Measurements from ENCODE around the gene TTC34. TPM values are rescaled to one million over a fixed set of nuclear protein-coding genes. Genes with fewer than 3 reads are reported as not detected.

TTC34 gene
- total RNA-seq, 1 experiment from 2014 or later: 1.3 TPM

DNA sequence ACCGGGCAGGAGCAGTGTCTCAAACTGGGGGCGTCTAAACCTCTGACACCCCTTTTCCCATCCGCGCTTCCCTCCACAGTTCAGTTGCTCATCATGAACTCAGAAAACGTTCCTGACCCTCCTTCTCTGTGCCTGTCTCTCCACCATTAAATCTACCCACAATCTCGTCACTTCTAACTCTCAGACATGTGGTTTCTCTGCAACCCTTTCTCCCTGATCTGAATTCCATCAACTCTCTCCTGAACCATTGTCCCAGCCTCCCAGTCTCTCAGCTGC, 3.8 kb downstream of the TTC34 start:
- H4K20me1 ChIP-seq (ENCODE audit: insufficient read depth): no peaks in the 10 kb centered on the region
- POLR2A ChIA-PET: interaction anchor here (0.8 kb wide), 1 partner anchor 185 kb away, joined by 5 read pairs; no protein-coding TSS in a partner anchor
- no peak overlapping the region for H3K4me3 ChIP-seq (replicated peaks in 1 of 2; ENCODE audit: low read depth in 1 of 2, low read length in 2 of 2)
- no peak for DNase-seq (ENCODE audit: low read depth, low spot score)
- 0 out of 4 replicates have a peak, but pooled peaks cover 0 to 4% of the 10 kb centered on the region in 2 experiments for H3K4me1 ChIP-seq (ENCODE audit: control insufficient read depth in 1 of 2, insufficient read depth in 2 of 2, low read length in 2 of 2)
- H3K9me2 ChIP-seq (ENCODE audit: insufficient read depth): no peaks in the 10 kb centered on the region
- H3K9me3 ChIP-seq (ENCODE audit: control insufficient read depth in 1 of 2, insufficient read depth in 1 of 2, low read depth in 1 of 2, low read length in 2 of 2): peaks cover 0 to 3% of the 10 kb centered on the region in 2 experiments; a peak in 1 of 4 replicates
- intact Hi-C loops (cut with micrococcal nuclease): no loop called here
- H3K9ac ChIP-seq (ENCODE audit: low read length): no peak overlapping the region
- no peak overlapping the region for H3K27ac ChIP-seq (ENCODE audit: low read depth, low read length)
- H3K27me3 ChIP-seq (ENCODE audit: insufficient read depth, low read length): no peaks in the 10 kb centered on the region
- H2AFZ ChIP-seq (ENCODE audit: low read depth, low read length, poor library complexity, severe bottlenecking): no peak overlapping the region
- H3K79me2 ChIP-seq (ENCODE audit: insufficient read depth, low read length): no peaks in the 10 kb centered on the region
- H3K4me2 ChIP-seq (ENCODE audit: low read length): no peak overlapping the region
- BruUV-seq (replicated peaks): no TSS peak
- RAD21 ChIA-PET (ENCODE audit: low non-redundant PET in 1 of 2, low total read pairs in 2 of 2, uncharacterized antibody in 2 of 2, unreplicated experiment in 2 of 2): interaction anchor here in 1 of 2 experiments (0.7 kb wide), 1 partner anchor 636 kb away, joined by 4 read pairs; no protein-coding TSS in a partner anchor
- TF ChIP-seq SIN3A (IDR thresholded peaks at IDR 0.05; ENCODE audit: low read depth) (no peak), EZH2 (IDR thresholded peaks at IDR 0.05) (no peak), ELF1 (IDR thresholded peaks at IDR 0.05; ENCODE audit: borderline replicate concordance, low read depth) (no peak), ZFX (IDR thresholded peaks at IDR 0.05) (no peak), CBX3 (IDR thresholded peaks at IDR 0.05; ENCODE audit: low read depth) (no peak), SRF (IDR thresholded peaks at IDR 0.05; ENCODE audit: low read depth) (no peak), SP1 (IDR thresholded peaks at IDR 0.05; ENCODE audit: low read depth) (no peak)
- CTCF ChIA-PET: no interaction called here
- no peaks in the 10 kb centered on the region for H3K36me3 ChIP-seq (ENCODE audit: control insufficient read depth in 1 of 2, insufficient read depth in 2 of 2, low read length in 2 of 2)
- ATAC-seq: no peak

DNA sequence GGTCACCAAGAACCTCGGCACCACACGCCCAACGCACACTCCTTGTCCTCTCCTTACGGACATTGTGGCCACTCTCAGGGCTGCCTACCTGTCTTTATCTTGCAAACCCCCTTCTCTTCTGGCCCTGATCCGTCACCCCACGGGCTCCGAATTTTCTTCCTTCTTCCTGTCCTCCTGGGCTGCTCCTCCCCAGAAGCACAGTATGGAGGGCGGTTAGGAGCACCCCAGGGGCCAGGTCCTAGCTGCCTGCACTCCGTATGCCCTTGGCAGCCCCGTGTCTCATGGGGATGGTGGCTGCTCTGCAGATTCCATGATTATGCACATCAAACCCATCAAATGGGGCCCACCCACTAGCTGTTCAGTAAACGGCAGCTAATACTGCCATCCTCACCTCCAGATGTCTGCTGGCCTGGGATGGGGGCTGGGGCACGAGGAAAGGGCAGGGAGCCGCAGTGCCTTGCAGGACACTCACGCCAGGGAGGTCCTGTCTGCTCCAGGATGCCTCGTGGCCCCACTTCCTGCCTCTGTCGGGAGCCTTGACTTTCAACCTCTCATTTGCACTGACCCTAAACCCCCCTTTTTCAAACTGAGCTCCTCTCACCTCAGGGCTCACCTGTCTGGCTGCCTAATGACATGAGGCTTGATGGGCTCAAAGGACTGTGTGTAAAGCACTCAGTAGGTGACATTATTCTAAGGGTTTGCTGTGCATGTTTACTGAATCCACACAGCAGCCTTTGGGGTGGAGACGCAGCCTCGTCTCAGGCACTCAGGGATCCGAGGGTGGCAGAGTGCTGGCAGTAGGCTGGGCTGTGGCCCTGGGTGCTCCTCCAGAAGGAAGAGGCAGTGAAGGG, 4.4 kb downstream of the TTC34 start:
- H3K36me3 ChIP-seq (ENCODE audit: control insufficient read depth in 1 of 2, insufficient read depth in 2 of 2, low read length in 2 of 2): no peaks in the 10 kb centered on the region
- POLR2A ChIA-PET: interaction anchor here (0.8 kb wide), 1 partner anchor 184 kb away, joined by 5 read pairs; no protein-coding TSS in a partner anchor
- CTCF ChIA-PET: no interaction called here
- DNase-seq (ENCODE audit: low read depth, low spot score) (no peak), ATAC-seq (no peak)
- peaks cover 0 to 3% of the 10 kb centered on the region in 2 experiments; a peak in 1 of 4 replicates for H3K9me3 ChIP-seq (ENCODE audit: control insufficient read depth in 1 of 2, insufficient read depth in 1 of 2, low read depth in 1 of 2, low read length in 2 of 2)
- H3K4me2 ChIP-seq (ENCODE audit: low read length): no peak overlapping the region
- no peaks in the 10 kb centered on the region for H3K79me2 ChIP-seq (ENCODE audit: insufficient read depth, low read length)
- H3K9me2 ChIP-seq (ENCODE audit: insufficient read depth): no peaks in the 10 kb centered on the region
- intact Hi-C loops (cut with micrococcal nuclease): no loop called here
- no peak overlapping the region for H3K27ac ChIP-seq (ENCODE audit: low read depth, low read length)
- no peaks in the 10 kb centered on the region for H4K20me1 ChIP-seq (ENCODE audit: insufficient read depth)
- H3K9ac ChIP-seq (ENCODE audit: low read length): no peak overlapping the region
- 0 out of 4 replicates have a peak, but pooled peaks cover 0 to 4% of the 10 kb centered on the region in 2 experiments for H3K4me1 ChIP-seq (ENCODE audit: control insufficient read depth in 1 of 2, insufficient read depth in 2 of 2, low read length in 2 of 2)
- TF ChIP-seq FOSL1 (IDR thresholded peaks at IDR 0.05; ENCODE audit: low read depth): no peak
- TF ChIP-seq, protein P1, sequence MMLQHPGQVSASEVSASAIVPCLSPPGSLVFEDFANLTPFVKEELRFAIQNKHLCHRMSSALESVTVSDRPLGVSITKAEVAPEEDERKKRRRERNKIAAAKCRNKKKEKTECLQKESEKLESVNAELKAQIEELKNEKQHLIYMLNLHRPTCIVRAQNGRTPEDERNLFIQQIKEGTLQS (IDR thresholded peaks at IDR 0.05): no peak
- no peak for TF ChIP-seq EZH2 (IDR thresholded peaks at IDR 0.05)
- no peak for TF ChIP-seq ELF1 (IDR thresholded peaks at IDR 0.05; ENCODE audit: borderline replicate concordance, low read depth)
- no peak for TF ChIP-seq SIN3A (IDR thresholded peaks at IDR 0.05; ENCODE audit: low read depth)
- TF ChIP-seq, protein P2, sequence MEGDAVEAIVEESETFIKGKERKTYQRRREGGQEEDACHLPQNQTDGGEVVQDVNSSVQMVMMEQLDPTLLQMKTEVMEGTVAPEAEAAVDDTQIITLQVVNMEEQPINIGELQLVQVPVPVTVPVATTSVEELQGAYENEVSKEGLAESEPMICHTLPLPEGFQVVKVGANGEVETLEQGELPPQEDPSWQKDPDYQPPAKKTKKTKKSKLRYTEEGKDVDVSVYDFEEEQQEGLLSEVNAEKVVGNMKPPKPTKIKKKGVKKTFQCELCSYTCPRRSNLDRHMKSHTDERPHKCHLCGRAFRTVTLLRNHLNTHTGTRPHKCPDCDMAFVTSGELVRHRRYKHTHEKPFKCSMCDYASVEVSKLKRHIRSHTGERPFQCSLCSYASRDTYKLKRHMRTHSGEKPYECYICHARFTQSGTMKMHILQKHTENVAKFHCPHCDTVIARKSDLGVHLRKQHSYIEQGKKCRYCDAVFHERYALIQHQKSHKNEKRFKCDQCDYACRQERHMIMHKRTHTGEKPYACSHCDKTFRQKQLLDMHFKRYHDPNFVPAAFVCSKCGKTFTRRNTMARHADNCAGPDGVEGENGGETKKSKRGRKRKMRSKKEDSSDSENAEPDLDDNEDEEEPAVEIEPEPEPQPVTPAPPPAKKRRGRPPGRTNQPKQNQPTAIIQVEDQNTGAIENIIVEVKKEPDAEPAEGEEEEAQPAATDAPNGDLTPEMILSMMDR (IDR thresholded peaks at IDR 0.05 in 2 of 3, conservative IDR thresholded peaks at IDR 0.05 in 1 of 3; ENCODE audit: borderline replicate concordance in 1 of 3, insufficient read depth in 1 of 3, low read depth in 2 of 3, low read length in 2 of 3): no peak
- no peak for TF ChIP-seq EGR1 (IDR thresholded peaks at IDR 0.05; ENCODE audit: low read depth)
- TF ChIP-seq, protein P3, sequence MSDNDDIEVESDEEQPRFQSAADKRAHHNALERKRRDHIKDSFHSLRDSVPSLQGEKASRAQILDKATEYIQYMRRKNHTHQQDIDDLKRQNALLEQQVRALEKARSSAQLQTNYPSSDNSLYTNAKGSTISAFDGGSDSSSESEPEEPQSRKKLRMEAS (IDR thresholded peaks at IDR 0.05): no peak
- no peak for TF ChIP-seq POLR2AphosphoS5 (IDR thresholded peaks at IDR 0.05; ENCODE audit: low read depth, low read length)
- H2AFZ ChIP-seq (ENCODE audit: low read depth, low read length, poor library complexity, severe bottlenecking): no peak overlapping the region
- no peak overlapping the region for H3K4me3 ChIP-seq (replicated peaks in 1 of 2; ENCODE audit: low read depth in 1 of 2, low read length in 2 of 2)
- H3K27me3 ChIP-seq (ENCODE audit: insufficient read depth, low read length): no peaks in the 10 kb centered on the region
- BruUV-seq (replicated peaks): no TSS peak
- RAD21 ChIA-PET (ENCODE audit: low non-redundant PET in 1 of 2, low total read pairs in 2 of 2, uncharacterized antibody in 2 of 2, unreplicated experiment in 2 of 2): no interaction called here
